Suprapubic skin (tissue), 4 donors: ENCODE data around the gene NCAM1.

Experiments
- EP300 ChIP-seq: sonication (generic); formaldehyde crosslinking; IDR thresholded peaks from one replicate; pipeline ENCODE4 v1.6.1; 2017; ENCODE audit warnings: antibody characterized with exemption
- POLR2A ChIP-seq, 2 donors: fragments of 450-650 bp; IDR thresholded peaks; one replicate each; pipeline ENCODE4 v1.6.1; 2017; ENCODE audit warnings: antibody characterized with exemption in 2 of 2, mild to moderate bottlenecking in 2 of 2, moderate library complexity in 2 of 2
- POLR2AphosphoS5 ChIP-seq, 3 donors: sonication (generic); formaldehyde crosslinking; IDR thresholded peaks; one replicate each; pipeline ENCODE4 v1.6.1; 2017; ENCODE audit warnings: antibody characterized with exemption in 3 of 3
- TF ChIP-seq, protein P1 (sequence below), 2 donors: fragments of 200-600 bp in 1 of 2; fragments of 450-650 bp in 1 of 2; sonication (generic) in 1 of 2; IDR thresholded peaks; one replicate each; pipeline ENCODE4 v1.5.1; 2016 to 2019; ENCODE audit warnings: antibody characterized with exemption in 2 of 2, mild to moderate bottlenecking in 1 of 2, moderate library complexity in 1 of 2

DNA sequence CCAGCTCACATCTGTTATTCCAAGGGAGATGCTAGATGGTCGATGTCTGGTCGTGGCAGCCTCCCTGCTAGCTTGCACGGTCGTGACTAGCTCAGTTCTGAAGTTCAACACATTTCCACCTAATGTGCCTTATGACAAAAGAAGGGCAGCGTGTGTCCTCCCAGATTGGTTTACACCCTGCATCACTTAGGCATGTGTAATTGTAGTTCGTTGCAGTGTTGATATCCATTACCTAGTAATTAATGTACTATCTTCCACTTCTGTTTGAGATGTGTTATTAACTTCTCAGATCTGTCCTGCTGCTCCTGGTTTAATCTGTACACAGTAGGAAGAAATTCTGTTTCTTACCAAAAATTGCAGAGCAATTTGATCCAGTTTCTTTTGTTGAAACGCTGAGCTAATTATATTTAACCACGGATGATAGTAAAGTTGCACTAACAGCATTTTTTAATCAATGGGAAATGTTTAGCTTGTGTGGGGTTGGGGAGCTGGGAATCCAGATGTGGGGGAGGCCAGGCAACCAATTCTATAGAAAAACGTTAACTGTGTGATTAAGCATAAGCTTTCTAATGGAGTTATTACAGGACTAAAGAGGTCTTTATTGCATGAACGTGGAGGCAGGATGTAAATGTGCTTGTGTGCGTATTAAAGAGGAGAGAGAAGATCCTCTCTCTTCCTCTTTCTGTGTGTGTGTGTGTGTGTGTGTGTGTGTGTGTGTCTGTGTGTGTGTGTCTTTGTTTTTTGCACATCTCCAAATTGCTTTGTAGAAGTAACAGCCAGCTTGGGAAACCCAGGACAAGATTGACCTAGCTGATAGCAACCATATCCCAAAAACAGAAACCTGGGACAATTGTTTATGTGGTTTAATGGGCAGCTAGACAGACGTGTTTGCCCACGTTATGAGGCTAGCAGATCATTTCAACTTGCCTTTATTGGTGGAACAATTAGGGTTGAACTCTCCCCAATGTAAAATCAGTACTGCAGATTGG, 207.4 kb downstream of the NCAM1 start:
- TF ChIP-seq, protein P1, sequence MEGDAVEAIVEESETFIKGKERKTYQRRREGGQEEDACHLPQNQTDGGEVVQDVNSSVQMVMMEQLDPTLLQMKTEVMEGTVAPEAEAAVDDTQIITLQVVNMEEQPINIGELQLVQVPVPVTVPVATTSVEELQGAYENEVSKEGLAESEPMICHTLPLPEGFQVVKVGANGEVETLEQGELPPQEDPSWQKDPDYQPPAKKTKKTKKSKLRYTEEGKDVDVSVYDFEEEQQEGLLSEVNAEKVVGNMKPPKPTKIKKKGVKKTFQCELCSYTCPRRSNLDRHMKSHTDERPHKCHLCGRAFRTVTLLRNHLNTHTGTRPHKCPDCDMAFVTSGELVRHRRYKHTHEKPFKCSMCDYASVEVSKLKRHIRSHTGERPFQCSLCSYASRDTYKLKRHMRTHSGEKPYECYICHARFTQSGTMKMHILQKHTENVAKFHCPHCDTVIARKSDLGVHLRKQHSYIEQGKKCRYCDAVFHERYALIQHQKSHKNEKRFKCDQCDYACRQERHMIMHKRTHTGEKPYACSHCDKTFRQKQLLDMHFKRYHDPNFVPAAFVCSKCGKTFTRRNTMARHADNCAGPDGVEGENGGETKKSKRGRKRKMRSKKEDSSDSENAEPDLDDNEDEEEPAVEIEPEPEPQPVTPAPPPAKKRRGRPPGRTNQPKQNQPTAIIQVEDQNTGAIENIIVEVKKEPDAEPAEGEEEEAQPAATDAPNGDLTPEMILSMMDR (IDR thresholded peaks at IDR 0.05) = no peak
- TF ChIP-seq POLR2AphosphoS5 (IDR thresholded peaks at IDR 0.05) (no peak), EP300 (no peak), POLR2A (IDR thresholded peaks at IDR 0.05) (no peak)
